ENCODE data around the gene EPS15.

The EPS15 gene

GRCh38 chr1:51365774-51366173 is 153.3 kb downstream of the EPS15 start:
- no peak for DNase-seq (ENCODE audit: insufficient read length, low spot score)
- TF ChIP-seq CTCF (IDR thresholded peaks at IDR 0.05; ENCODE audit: insufficient read depth, missing control alignments) = no peak
- no peak for FAIRE-seq

GRCh38 chr1:51359879-51360278 is 159.2 kb downstream of the EPS15 start:
- TF ChIP-seq CTCF (IDR thresholded peaks at IDR 0.05; ENCODE audit: insufficient read depth, missing control alignments) = no peak
- DNase-seq (ENCODE audit: insufficient read length, low spot score) = no peak
- no peak for FAIRE-seq

- DNase-seq (ENCODE audit: insufficient read length, low spot score) = no peak
- no peak for FAIRE-seq
- no peak for TF ChIP-seq CTCF (IDR thresholded peaks at IDR 0.05; ENCODE audit: insufficient read depth, missing control alignments)
Measured at GRCh38 chr1:51355382-51355781, 163.7 kb downstream of the EPS15 start.

- TF ChIP-seq CTCF (IDR thresholded peaks at IDR 0.05; ENCODE audit: insufficient read depth, missing control alignments) = no peak
- no peak for FAIRE-seq
- no peak for DNase-seq (ENCODE audit: insufficient read length, low spot score)
Measured at GRCh38 chr1:51354416-51354815, 164.7 kb downstream of the EPS15 start.

GRCh38 chr1:51351907-51352306 is 167.2 kb downstream of the EPS15 start:
- no peak for TF ChIP-seq CTCF (IDR thresholded peaks at IDR 0.05; ENCODE audit: insufficient read depth, missing control alignments)
- DNase-seq (ENCODE audit: insufficient read length, low spot score) = no peak
- no peak for FAIRE-seq

GRCh38 chr1:51349862-51350261 is 169.2 kb downstream of the EPS15 start:
- FAIRE-seq (no peak), DNase-seq (ENCODE audit: insufficient read length, low spot score) (no peak)
- no peak for TF ChIP-seq CTCF (IDR thresholded peaks at IDR 0.05; ENCODE audit: insufficient read depth, missing control alignments)

GRCh38 chr1:51348147-51348527 is 170.9 kb downstream of the EPS15 start:
- no peak for DNase-seq (ENCODE audit: insufficient read length, low spot score)
- no peak for FAIRE-seq
- TF ChIP-seq CTCF (IDR thresholded peaks at IDR 0.05; ENCODE audit: insufficient read depth, missing control alignments) = no peak
